ENCODE data around the gene EXOC6B.
"Not testable (repeated sequence)": the region's sequence is repeated elsewhere in the genome, so short reads cannot be mapped to it uniquely, and the experiment has no call there.

EXOC6B gene

DNA sequence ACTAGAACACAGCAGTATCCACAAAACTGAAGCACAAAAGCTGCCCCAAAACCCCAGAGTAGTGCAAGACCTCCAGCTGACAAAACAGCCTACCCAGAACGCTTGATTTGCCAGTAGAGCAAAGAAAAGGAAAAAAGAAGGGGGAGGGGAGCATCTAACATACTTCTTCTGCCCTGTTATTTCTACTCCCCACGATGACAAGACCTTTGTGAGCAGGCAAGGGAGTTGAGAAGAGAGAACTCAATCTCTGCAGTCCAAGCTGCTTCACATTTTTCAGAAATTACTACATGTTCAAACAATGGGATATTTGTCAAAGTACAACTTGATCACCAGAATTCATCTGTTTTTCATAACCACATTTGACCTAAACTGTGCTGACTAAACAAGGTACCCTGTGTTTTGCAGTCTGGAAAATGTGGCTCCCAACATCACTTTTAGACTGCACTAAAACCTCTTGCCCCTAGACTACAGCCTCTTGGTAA, 286.7 kb downstream of the EXOC6B start:
- no peak overlapping the region for H3K4me3 ChIP-seq (ENCODE audit: low read depth, low read length)
- TF ChIP-seq, protein P1, sequence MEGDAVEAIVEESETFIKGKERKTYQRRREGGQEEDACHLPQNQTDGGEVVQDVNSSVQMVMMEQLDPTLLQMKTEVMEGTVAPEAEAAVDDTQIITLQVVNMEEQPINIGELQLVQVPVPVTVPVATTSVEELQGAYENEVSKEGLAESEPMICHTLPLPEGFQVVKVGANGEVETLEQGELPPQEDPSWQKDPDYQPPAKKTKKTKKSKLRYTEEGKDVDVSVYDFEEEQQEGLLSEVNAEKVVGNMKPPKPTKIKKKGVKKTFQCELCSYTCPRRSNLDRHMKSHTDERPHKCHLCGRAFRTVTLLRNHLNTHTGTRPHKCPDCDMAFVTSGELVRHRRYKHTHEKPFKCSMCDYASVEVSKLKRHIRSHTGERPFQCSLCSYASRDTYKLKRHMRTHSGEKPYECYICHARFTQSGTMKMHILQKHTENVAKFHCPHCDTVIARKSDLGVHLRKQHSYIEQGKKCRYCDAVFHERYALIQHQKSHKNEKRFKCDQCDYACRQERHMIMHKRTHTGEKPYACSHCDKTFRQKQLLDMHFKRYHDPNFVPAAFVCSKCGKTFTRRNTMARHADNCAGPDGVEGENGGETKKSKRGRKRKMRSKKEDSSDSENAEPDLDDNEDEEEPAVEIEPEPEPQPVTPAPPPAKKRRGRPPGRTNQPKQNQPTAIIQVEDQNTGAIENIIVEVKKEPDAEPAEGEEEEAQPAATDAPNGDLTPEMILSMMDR (IDR thresholded peaks at IDR 0.05; ENCODE audit: insufficient read depth, low read depth, low read length, missing control alignments), result no peak
- no peak for DNase-seq (ENCODE audit: low read depth)

DNA sequence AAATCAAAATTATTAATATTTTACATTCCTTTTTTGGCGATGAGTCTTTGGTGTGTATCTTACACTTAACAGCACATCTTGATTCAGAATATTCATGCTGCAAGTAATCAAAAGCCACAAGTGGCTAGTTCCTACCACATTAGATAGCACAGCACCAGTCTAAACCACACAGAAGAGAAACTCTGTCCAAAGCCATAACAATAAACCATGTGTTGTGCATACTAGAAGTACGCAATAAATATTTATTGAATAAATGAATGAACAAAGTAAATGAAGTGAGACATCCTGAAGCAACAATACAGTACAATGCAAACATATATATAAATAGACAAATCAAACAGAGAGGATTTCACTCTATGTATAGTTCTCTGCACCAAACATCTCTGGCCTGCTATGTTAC, 287.3 kb downstream of the EXOC6B start:
- no peak overlapping the region for H3K4me3 ChIP-seq (ENCODE audit: low read depth, low read length)
- TF ChIP-seq, protein P1 (IDR thresholded peaks at IDR 0.05; ENCODE audit: insufficient read depth, low read depth, low read length, missing control alignments), result no peak
- no peak for DNase-seq (ENCODE audit: low read depth)

DNA sequence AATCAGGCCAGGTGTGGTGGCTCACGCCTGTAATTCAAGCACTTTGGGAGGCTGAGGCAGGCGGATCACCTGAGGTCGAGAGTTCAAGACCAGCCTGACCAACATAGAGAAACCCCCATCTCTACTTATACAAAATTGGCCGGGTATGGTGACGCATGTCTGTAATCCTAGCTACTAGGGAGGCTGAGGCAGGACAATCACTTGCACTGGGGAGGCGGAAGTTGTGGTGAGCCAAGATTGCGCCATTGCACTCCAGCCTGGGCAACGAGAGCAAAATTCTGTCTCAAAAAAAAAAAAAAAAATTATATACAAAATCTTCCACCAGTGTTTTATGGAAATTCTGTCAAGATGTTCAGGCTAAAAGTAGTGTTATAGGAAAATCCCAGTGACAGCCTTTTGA, 290.2 kb downstream of the EXOC6B start:
- not testable (repeated sequence) for DNase-seq (ENCODE audit: low read depth); H3K4me3 ChIP-seq (ENCODE audit: low read depth, low read length)

DNA sequence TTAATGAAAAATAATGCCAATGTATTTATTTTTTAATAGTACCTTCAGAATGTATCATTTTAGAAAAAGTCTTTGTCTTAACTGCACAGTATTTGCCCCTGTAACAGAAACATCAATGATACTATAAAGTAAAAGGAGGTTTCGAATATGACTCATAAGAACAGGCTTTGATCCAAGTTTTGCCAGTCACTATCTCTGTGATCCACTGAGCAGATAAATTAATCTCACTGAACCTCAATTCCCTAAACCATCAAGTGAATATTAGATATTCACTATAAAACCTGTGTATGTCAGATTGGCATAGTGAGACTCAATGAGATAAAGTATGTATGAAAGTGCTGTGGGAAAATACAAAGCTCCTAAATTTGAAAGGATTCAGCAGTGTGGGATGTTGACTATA, 292.1 kb downstream of the EXOC6B start:
- DNase-seq (ENCODE audit: low read depth), result no peak
- H3K4me3 ChIP-seq (ENCODE audit: low read depth, low read length), result no peak overlapping the region
- TF ChIP-seq, protein P1 (IDR thresholded peaks at IDR 0.05; ENCODE audit: insufficient read depth, low read depth, low read length, missing control alignments), result no peak

DNA sequence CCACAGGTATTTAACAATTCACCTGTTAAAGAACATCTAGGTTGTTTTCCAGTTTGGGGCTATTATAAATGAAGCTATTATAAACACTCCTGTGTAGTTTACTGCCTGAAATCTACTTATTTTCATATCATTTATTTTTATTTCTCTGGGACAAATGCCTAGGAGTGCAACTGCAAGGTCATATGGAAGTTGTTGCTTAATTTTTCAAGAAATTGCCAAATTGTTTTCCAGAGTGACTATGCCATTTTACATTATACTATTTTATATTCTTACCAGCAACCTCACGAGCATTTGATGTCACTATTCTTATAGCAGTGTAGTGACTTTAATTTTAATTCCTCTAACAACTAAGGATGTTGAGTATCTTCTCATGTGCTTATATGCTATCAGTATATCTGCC, 298.4 kb downstream of the EXOC6B start:
- DNase-seq (ENCODE audit: low read depth), result no peak
- H3K4me3 ChIP-seq (ENCODE audit: low read depth, low read length), result no peak overlapping the region
- TF ChIP-seq, protein P1 (IDR thresholded peaks at IDR 0.05; ENCODE audit: insufficient read depth, low read depth, low read length, missing control alignments), result no peak

DNA sequence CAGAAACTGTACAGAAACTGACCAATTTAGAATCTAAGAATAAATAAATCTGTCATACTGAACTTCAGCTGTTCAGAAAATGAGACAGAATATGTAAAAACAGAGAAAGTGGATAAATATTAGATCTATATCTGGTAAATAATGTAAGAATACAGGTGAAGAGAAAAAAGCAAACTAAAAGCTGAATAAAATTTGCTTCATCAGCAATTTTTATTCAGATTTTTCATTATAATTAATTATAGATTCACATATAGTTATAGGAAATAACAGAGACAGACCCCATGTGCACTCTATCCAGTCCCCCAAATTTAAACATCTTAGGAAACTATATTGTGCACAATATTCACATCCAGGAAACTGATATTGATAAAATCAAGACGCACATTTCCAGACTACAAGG, 299.2 kb downstream of the EXOC6B start:
- H3K4me3 ChIP-seq (ENCODE audit: low read depth, low read length), result no peak overlapping the region
- DNase-seq (ENCODE audit: low read depth), result no peak
- TF ChIP-seq, protein P1 (IDR thresholded peaks at IDR 0.05; ENCODE audit: insufficient read depth, low read depth, low read length, missing control alignments), result no peak

DNA sequence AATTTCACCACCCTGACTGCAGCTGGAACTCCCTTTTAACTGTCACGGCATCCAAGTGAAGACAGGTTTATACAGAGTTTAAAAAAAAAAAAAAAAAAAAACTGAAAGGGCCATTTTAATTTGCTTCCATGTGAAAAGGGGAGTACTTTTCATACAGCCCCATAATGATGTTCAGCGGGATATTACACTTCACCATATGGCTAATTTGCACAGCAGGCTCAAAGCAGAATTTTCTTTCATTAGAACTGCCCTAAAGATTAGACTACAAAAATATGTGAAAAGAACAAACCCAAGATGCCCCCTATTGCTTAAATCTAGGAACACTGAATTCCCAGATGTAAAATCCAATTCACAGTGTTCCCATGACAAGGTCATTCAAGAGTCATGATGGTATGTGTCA, 301.8 kb downstream of the EXOC6B start:
- TF ChIP-seq, protein P1 (IDR thresholded peaks at IDR 0.05; ENCODE audit: insufficient read depth, low read depth, low read length, missing control alignments), result no peak

More for the DNA sequence above, 301.8 kb downstream of the EXOC6B start:
- DNase-seq (ENCODE audit: low read depth), result no peak
- H3K4me3 ChIP-seq (ENCODE audit: low read depth, low read length), result no peak overlapping the region
